GM08714 (cell line): ENCODE data around the gene STXBP4.

Experiments used
- H3K4me3 ChIP-seq: fragments of 200-500 bp; sonication (Bioruptor generic); 2 replicates; pipeline ENCODE4 v1.5.1; 2014; ENCODE audit warnings: mild to moderate bottlenecking, low read length, inconsistent platforms
- ZNF274 ChIP-seq: IDR thresholded peaks from 2 replicates; pipeline ENCODE4 v1.6.1; 2012; ENCODE audit warnings: mild to moderate bottlenecking, low read depth, low read length

STXBP4 gene, protein sequence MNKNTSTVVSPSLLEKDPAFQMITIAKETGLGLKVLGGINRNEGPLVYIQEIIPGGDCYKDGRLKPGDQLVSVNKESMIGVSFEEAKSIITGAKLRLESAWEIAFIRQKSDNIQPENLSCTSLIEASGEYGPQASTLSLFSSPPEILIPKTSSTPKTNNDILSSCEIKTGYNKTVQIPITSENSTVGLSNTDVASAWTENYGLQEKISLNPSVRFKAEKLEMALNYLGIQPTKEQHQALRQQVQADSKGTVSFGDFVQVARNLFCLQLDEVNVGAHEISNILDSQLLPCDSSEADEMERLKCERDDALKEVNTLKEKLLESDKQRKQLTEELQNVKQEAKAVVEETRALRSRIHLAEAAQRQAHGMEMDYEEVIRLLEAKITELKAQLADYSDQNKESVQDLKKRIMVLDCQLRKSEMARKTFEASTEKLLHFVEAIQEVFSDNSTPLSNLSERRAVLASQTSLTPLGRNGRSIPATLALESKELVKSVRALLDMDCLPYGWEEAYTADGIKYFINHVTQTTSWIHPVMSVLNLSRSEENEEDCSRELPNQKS

DNA sequence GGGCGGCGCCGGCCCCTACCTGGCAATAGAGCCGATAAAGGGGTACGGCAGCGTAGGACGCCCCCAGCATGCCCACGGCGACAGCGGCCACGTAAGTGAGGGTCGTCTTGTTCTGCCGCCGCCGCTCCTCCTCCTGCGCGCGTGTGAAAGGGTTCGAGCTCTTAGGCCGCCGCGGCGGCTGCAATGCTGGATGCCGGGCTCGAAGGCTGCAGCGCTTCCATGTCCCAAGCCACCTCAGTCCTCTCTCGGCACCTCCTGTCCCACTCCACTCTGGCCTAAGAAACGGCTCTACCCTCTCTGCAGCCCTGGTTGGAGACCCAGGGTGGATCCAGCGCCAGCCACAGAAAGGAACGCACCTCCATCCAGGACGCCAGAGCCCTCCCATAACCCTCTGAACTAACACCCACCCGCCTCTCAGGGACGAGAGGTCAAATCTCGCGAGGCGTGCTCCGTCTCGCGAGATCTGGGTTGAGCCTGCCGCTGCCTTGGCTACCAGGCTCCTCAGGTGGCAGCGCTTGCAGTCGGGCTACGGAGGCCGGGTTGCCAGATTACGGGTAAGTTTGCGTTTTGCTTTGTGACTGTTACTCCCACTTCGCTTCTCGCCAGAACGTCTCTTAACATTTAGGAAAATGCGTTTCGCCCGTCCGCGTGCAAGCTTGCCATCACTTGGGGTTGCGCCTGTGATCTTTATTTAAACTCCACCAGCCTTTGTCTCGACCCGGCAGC, at the start of gene STXBP4, which contains the start of gene COX11:
STXBP4 (plus strand) TSS at position 504 of the 726 bp plus-strand sequence. CDS start 17,455 bp downstream, outside the sequence.
COX11 (minus strand) TSS at position 393 of the 726 bp plus-strand sequence; CDS start at position 385, 8 bp downstream.
- TF ChIP-seq ZNF274 = no peak
- H3K4me3 ChIP-seq = peak within 1 kb of the TSS; percentile 68

GRCh38 chr17:54919425-54919824, 49.1 kb upstream of the STXBP4 start:
- TF ChIP-seq ZNF274 = no peak
- H3K4me3 ChIP-seq = no peak overlapping the region

DNA sequence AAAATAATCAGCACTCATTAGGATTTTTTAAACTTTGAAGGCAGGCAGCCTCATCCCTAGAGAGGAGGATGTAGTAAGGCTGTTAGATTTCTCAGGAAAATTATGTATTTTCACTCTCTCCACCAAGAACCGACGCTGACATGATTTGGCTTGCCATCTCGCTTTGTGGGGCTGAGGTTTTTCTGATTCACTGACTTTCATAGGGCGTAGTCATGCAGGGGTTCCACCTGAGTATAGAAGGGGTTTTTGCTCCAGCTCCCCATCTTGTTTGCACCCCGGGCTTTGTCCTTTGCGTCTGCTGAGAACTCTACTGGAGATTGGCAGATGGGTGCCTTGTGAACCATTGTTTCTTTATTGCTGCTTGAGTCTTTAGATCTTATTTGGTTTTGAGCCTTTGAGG, 47.7 kb upstream of the STXBP4 start:
- no peak for TF ChIP-seq ZNF274

DNA sequence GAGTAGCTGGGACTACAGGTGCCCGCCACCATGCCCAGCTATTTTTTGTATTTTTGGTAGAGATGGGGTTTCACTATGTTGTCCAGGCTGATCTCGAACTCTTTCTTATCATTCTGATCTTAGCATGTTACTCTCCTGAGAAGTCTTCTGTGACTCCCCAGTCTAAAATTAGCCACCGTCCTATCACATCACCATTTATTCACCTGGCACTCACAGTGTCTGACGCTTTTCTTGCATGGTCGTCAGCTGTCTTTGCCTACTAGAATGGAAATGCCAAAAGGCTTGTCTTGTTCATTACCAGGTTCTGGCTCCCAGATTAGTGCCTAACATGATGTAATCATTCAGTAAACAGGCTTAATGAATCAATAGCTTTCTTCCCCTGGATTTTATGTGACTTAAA, 44.2 kb upstream of the STXBP4 start:
- TF ChIP-seq ZNF274 = no peak
- H3K4me3 ChIP-seq = no peak overlapping the region

More for the DNA sequence above, 47.7 kb upstream of the STXBP4 start:
- no peak overlapping the region for H3K4me3 ChIP-seq

DNA sequence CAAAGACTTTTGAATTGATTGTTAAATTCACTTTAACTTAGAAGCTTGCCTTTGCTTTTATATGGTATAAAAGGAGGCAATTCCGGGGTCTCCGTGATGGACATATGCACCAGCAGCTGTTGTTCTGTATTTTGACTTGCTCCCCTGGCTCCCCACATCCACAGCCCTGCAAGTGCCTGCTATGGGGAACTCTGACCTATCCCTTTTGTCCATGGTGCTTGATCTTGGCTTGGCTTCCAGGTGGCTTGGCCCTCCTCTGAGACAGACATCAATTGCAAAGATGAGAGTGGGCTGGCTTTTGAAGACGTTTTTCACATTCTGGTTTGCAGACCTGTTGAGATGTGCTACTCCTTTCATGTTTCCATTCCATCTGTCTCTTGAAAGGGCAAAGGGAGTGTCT, 41.0 kb upstream of the STXBP4 start:
- no peak for TF ChIP-seq ZNF274
- H3K4me3 ChIP-seq = no peak overlapping the region

GRCh38 chr17:54932711-54933110, 35.9 kb upstream of the STXBP4 start:
- TF ChIP-seq ZNF274 = no peak
- H3K4me3 ChIP-seq = no peak overlapping the region

GRCh38 chr17:54933921-54934320, 34.6 kb upstream of the STXBP4 start:
- TF ChIP-seq ZNF274 = no peak
- no peak overlapping the region for H3K4me3 ChIP-seq

DNA sequence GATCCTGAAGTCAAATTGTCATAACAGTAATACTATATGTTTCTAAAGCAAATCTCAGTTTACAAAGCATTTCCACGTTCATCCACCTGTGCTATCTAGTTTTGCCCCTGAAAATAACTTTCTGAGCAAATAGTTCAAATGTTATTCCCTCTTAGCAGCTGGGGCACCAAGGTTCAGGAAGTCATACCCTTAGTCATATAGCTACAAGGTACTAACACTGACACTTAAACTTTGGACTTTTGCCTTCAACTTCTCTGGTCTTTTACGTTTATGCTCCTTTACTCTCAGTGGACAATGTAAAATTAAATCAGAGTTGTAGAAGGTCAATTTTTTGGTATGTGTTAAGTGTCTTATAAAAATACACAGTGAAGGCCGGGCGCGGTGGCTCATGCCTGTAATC, 33.1 kb upstream of the STXBP4 start:
- no peak overlapping the region for H3K4me3 ChIP-seq
- no peak for TF ChIP-seq ZNF274

GRCh38 chr17:54937018-54937417, 31.5 kb upstream of the STXBP4 start:
- H3K4me3 ChIP-seq = no peak overlapping the region
- no peak for TF ChIP-seq ZNF274

DNA sequence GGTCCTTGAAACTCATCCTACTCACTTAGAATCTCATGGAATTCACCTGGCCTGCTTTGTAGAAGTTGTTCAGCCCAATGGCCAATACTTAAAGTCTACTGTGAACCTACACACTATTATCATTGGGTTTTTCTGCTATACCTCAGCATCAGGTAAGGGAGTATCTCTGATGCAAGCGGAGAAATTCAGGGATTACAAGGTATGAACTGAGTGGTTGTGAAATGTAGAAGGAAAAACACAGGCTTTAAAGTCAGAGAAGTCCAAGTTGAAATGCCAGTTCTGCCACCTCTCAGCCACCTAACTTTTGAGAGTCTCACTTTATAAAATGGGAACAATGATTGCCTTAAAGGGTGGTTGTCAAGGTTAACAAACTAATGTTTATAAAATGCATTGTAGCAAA, 31.1 kb upstream of the STXBP4 start:
- TF ChIP-seq ZNF274 = no peak
- no peak overlapping the region for H3K4me3 ChIP-seq

DNA sequence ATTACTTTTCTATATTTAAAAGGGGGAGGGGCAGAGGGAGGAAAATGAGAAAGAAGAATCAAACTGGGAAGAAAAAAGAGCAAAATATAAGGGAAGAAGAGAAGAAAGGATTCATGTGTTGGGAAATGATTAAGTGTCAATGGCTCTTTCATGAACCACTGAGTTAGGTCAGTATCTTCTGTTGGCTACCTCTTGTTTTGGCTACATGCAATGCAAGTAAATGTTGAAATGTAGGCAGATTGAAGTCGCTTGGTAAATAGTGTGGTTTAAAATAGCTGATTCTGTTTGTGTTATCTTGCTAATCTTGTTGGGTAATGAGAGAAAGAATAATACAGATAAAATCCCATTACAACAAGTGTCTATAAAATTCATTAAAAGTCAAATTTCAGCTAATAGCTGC, 27.3 kb upstream of the STXBP4 start:
- no peak for TF ChIP-seq ZNF274
- no peak overlapping the region for H3K4me3 ChIP-seq

DNA sequence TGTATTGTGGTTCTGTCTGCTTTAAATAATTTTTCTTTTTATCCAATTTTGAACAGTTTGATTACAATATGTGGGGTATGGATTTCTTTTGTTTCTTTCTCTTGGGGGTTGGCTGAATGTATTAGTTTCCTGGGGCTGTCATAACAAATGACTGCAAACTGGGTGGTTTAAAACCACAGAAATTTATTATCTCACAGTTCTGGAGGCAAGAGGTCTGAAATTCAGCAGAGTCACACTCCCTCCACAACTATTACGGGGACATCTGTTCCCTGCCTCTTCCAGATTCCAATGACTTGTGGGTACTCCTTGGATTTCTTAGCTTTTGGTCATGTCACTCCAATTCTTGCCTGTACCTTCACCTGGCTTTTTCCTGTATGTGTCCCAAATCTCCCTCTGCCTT, 23.8 kb upstream of the STXBP4 start:
- no peak overlapping the region for H3K4me3 ChIP-seq
- no peak for TF ChIP-seq ZNF274

DNA sequence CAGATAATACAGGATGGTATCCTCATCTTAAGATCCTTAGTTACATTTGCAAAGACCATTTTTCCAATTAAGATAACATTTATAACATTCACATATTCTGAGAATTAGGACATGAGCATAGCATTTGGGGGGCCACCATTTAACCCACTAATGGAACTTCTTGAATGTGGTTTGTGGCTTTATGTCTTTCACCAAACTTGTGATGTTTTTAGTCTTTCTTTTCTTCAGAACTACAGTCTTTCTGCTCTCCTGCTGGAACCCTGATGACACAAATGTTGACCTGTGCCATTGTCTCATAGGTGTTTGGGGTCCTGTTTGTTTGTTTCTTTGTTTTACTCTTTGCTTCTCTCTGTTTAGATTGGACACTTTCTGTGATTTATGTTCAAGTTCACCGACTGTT, 23.3 kb upstream of the STXBP4 start:
- TF ChIP-seq ZNF274 = no peak
- H3K4me3 ChIP-seq = no peak overlapping the region

- no peak overlapping the region for H3K4me3 ChIP-seq
- no peak for TF ChIP-seq ZNF274
Observed at GRCh38 chr17:54945671-54946070, 22.9 kb upstream of the STXBP4 start.

DNA sequence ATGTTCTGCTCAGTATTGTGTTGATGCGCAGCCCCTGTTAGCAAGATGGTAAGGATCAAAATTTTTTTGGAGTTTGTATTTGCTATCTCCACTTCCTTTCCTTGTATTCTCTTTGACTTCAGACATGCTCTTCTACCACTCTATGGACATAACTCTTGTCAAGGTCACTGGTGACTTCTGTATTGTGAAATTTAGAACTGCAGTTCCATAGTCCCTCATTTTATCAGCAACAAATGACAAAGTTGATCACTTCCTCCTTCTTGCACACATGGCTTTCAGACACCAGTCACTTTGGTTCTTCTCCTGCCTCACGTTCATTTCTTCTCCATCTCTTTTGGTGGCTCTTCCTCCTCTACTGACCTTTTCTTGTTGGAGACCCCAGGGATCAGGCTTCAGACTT, 21.2 kb upstream of the STXBP4 start:
- TF ChIP-seq ZNF274 = no peak
- H3K4me3 ChIP-seq = no peak overlapping the region

GRCh38 chr17:54948380-54948779, 20.2 kb upstream of the STXBP4 start:
- no peak for TF ChIP-seq ZNF274
- no peak overlapping the region for H3K4me3 ChIP-seq
